EH (cell line): Measurements from ENCODE around the gene ECM1.
A peak's percentile ranks its signal among the peaks of the same experiment; 100 is the strongest.

Experiments
- DNase-seq: peaks from one replicate; pipeline ENCODE4 v3.0.0-alpha.2; 2015; ENCODE audit warnings: low read depth

The ECM1 gene

DNA sequence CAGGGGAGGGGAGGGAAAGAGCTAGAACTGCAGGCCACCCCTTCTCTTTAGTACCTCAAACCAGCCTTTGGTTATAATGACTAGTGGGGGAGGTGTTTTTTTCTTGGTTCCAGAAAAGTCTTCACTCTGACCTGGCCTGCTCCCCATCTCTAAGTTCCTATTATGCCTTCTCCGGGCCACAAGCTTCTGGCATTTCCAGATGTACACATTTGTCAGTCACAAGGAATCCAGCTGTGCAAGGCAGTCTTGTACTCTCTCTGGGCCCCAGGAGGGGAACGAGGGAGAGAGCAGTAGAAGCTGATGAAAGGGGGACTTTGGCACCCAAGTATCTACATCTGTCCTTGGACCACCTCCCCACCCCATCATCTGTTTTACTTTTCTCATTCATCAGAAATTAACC is 4.9 kb downstream of the ECM1 start:
- no peak for DNase-seq

DNA sequence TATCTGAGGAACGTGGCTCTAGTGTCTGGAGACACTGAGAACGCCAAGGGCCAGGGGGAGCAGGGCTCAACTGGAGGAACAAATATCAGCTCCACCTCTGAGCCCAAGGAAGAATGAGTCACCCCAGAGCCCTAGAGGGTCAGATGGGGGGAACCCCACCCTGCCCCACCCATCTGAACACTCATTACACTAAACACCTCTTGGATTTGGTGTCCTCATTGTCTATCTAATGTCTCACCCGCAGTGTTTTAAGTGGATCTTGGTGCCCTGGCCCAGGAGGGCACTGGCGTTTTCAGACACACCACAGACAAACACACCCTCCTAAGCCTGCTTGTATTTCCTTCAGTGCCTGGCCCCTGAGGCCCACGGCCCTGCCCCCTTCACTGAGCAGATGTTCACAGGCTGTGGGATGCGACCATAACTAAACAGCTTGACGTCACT is 5.5 kb downstream of the ECM1 start:
- peak; percentile 38 for DNase-seq

DNA sequence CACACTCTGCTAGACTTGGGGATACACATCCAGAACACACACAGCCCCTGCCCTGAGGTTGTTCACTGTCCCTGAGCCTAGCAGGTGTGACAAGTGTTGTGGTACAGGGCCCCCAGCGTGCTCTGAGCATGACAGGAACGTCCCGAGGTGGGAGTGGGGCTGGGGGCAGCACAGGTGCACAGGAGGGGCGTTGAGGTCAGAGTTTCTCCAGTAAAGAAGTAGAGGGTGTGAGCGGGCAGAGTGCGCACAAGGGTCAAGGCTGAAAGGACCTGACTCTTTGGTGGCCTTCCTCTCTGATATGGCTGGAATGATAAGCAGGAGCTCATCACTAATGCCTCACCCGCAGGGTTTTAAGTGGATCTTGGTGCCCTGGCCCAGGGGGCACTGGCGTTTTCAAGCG is 6.4 kb downstream of the ECM1 start:
- no peak for DNase-seq

DNA sequence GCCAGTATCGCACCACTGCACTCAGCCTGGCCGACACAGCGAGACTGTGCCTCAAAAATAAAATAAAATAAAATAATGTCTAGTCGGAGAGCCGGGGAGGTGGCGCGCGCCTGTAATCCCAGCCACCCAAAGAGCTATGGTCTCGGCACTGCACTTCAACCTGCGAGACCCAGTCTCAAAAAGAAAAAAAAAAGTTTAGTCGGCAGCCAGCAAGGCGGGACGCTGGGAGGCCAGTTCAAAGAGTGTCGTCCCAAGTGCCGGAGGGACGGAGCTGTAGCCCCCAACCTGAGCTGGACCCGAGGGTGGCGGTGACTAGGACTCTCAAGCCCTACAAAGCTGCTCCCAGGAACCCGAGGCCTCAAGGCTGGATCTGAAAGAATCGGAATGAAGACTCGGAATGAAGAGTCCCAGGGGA is 7.0 kb downstream of the ECM1 start:
- no peak for DNase-seq

DNA sequence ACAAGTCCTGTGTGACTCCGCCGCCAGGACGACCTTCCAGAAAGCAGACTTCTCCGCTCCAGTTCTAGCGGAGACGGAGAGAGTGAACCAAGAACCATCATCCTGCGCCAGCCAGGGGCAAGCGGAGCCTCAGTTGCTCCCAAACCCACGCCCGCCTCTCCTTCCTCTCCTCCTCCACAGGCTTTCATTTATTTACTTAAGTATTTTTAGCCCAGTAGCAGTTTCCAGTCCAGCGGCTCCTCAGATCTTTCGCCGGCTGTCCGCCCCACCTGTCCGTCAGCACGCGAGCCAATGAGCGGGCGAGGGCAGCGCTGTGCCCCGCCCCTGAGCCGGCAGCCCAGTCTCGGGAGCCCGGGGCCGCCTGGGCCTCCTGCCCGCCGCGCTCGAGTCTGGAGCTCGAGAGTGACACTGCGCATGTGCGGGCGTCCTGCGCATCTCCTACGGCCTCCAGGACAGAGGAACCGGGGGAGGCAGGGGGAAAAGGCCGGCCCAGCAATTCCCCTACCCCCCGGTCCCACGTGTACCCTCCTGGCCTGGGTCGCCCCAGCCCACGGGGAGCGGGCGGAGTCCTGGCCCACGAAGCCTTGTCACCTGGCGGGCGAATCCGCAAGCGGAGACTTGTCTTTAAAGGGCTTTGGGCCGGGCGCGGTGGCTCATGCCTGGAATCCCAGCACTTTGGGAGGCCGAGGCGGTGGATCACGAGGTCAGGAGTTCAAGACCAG is 7.6 kb downstream of the ECM1 start, which contains the start of gene FALEC:
TSS of gene FALEC (plus strand) at position 425 of the 722 bp plus-strand sequence.
- peak; percentile 97 for DNase-seq

DNA sequence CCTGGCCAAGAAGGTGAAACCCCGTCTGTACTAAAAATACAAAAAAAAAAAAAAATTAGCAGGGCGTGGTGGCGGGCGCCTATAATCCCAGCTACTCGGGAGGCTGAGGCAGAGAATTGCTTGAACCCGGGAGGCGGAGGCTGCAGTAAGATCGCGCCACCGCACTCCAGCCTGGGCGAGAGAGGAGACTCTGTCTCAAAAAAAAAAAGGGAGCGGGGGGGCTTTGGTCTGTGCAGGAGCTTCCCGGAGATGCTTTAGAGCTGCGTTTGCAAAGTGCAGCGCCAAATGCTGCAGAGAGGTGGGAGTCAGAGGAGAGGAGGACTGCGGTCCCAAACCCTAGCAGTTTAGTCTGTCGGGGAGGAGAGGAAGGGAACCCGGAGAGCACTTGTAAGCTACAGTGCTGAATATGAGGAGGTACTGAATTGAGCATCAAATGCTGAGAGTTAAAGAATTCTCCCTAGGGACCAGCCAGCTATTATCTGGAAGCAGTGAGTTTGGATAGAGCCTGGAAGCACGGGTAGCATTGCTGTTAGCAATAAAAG is 8.2 kb downstream of the ECM1 start:
- peak; percentile 33 for DNase-seq

DNA sequence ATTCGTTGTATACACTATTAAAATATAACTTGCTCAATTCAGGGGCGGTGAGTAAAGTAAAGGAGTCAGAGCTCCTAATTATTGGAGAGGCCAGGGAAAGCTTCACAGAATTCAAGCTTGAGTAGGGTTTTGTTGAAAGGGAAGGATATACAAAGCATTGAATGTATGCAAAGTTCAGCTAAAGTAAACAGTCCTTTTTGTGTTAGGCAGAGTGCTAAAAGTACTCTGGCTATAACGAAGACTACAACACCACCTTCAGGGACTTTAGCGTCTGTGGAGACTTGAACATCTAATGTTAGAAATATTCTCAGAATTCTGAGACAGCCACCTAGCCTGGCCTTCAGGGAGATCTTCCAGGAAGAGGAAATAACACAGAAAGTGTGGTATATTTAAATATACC is 8.7 kb downstream of the ECM1 start:
- DNase-seq, result peak; percentile 12

DNA sequence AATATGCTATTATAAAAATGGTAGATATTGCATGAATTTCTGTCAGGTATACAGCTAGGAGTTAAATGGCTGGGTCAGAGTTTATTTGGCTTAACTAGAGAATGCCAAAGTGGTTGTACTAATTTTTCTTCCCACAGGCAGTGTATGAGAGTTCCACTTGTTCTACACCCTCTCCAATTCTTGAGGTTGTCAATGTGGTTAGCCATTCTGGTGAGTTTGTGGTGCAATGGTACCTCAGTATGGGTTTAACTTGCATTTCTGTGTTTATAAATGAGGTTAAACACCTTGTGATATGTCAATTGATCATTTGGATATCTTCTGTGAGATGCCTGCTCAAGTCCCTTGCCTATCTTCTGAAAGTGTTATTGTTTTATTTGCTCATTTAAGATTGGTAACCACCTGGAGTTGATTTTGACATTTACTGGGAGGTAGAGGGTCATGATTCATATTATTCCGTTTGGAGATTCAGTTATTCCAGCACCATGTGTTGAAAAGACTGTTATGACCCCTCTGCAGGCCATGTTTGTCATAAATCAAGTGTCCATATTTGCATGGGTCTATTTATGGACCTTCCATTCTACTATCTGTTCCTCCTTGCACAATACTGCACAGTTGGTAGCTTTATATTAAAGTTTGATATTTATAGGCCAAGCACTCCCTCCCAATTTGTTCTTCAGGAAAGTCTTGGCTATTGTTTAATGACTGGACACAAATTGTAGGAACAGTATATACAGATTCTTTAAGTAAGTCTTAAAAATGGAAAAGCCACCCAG is 13.5 kb downstream of the ECM1 start:
- no peak for DNase-seq

DNA sequence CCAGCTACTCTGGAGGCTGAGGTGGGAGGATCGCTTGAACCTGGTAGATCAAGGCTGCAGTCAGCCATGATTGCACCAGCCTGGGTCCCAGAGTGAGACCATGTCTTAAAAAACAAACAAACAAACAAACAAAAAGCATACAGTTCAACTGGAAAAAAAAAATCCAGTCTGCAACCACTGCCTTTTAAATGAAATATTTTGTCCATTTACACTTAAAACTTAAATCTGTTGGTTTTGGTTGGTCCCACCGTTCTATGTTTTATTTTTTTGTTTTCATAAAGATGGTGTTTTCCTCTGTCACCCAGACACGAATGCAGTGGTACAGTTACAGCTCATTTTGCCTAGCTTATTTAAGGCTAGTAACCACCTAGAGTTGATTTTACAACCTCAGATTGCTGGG is 17.4 kb downstream of the ECM1 start:
- no peak for DNase-seq

DNA sequence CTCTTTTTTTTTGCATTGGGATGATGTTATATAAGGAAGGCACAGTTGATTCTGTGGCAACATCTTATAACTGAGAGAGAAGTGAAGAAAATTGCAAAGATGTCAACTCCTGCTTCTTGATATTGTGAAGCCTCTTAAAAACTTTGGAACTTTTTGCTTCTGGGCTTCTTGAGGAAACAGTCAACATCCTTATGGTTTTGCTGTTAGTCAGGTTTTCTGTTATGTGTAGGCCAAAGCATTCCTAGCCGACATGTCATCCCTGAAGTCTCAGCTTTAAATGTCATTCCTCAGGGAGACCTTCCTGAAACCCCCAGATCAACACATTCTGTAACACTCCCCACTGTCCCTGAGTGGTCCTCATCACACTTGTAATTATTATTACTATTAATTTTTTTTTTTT is 20.3 kb downstream of the ECM1 start:
- DNase-seq, result peak; percentile 86

DNA sequence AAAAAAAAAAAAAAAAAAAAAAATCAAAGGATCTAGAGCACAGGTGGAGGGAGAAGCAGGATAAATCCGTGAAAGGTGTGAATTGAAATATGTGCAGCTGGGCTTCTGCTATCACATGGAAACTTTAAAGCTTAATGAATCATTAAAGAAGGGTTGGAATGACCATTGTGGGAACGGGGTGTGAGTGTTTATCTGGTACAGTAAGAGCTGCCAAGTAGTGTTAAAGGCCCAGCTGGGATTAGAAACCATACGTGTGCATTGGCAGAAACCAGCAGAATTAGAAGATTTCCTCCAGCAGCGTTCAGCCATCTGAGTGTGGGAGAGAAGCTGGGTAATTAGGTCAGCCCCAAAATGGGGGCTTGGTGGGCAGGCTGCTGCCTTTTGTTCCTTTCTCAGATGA is 21.1 kb downstream of the ECM1 start:
- peak; percentile 78 for DNase-seq

DNA sequence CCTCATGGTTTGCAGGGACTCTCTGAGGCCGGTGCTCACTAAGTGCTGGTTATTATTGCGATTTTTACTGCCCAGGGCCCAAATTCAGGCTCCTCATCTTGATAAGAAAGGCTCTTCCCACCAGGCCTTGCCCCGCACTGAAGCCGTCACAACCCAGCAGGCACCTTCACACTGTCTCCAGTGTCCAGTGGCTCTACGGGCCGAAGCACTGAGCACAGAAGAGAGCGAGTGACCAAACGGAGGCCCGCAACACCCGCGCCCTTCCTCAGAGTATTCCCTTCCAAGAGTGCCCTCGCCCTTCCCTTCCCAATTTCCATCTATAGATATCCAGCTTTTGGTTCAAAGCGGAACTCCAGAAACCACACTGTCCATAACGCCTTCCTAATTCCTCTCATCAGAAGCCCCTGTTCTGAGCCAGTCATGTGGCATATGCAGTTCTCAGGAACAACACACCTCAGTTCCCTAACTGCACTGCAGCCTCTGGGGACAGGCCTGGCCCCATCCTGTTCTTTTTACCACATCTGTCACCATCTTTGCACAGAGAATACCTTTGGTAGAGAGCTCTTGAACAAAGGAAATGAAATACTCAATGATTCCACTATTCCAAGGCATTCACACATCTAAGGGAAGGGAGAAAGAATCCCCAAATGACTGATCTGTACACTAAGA is 22.7 kb downstream of the ECM1 start:
- no peak for DNase-seq

DNA sequence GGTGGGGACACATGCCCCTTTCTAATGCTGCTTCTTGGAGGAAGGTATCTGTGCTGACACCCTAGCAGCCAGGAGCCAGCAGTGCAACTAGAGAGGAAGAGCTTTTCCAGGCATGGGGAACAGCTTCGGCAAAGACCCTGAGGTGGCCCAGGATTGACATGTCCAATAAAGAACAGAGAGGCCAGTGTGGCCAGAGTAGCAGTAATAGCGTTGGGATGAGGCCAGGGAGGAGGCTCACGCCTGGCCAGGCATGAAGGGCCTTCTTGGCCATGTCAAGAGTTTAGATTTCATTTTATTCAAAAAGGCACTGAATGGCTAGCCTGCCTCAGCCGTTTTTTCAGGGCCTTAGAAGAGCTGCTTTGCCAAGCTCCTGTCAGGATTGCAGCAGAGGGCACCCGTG is 25.0 kb downstream of the ECM1 start:
- DNase-seq, result no peak

DNA sequence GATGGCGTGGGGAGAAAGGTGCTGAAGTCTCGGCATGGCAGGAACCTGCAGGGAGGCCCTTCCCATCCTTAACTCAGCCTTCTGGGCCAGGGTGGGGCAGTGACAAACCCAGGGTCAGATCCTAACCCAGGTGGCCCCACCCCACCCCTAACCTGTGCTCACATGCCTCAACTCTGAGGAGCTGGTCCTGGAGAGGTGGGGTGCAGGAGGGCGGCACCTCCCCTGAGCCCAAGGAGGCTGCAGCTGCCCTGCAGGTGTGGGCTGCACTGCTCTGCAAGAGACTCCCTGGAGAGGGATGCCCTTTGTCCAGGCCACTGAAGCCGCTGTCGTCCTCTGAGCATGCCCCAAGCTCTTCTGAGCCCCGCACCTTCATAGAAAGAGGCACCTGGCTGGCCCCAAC is 26.1 kb downstream of the ECM1 start:
- DNase-seq, result no peak

DNA sequence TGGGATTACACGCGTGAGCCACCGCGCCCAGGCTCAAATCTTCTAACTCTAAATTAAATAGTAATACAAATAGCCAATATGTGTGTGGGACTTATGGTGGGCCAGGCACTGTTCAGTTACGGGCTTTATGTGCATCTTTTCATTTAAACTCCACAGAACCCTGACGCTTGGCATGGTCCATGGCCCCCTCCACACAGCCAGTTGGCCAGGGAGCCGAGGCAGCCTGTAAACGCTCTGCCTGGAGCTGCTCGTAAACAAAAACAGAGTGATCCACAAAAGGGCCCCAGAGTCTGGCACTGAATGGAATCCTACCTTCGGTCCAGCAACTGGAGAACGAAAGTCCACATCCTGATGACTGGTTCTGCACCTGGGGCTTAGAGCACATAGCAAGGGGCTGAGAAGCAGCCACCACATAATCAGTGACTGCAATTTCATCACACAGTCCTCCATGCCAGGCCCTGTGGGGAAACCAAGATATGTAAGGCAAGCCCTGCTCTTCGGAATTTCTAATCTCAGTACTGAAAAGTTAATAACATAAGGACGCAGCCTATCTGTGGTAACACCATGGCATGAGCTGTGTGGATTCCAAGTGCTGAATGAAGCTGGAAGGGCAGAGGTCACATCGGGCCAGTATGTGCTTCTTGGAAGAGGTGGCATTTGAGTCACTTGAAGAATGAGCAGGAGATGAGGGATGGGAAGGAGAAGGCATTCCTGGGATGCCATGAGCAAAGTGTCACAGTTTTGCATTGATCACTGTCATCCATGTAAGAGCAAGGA is 27.8 kb downstream of the ECM1 start:
- DNase-seq, result peak; percentile 91

DNA sequence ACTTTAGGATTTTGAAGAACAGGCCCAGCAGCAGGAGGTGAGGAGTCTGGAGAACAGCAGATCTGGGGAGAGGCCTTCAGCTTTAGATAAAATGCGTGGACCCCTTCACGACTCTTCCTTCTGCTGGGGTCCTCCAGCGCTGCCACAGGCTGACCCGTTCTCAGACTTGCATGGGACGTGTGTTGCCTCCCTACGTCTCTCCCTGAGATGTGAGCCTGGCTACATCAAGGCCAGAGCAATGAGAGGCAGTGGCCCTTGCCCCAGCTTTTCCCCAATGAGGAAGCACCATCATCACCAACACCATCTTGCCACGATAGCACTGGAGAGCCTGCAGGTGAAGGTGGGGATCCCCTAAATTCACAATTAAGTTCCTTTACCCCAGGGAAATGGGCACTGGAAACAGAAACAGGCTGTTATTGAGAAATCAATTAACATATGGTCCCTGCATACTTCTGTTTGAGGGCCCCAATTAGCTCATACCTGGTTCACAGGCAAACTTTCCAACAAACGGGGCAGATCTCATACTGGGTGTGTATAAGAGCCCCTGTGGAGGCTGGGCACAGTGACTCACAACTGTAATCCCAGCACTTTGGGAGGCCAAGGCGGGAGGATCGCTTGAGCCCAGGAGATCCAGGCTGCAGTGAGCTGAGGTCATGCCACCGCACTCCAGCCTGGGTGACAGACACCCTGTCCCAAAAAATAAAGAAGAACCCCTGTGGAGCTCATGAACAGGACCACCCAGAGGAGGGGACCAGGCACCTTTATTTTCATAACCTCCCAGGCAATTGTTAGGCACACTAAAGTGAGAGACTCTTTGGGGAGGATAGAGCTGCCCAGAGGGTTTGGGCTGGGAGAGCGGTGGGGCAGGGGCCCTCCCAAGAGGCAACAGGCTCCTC is 29.2 kb downstream of the ECM1 start:
- DNase-seq, result peak; percentile 29

DNA sequence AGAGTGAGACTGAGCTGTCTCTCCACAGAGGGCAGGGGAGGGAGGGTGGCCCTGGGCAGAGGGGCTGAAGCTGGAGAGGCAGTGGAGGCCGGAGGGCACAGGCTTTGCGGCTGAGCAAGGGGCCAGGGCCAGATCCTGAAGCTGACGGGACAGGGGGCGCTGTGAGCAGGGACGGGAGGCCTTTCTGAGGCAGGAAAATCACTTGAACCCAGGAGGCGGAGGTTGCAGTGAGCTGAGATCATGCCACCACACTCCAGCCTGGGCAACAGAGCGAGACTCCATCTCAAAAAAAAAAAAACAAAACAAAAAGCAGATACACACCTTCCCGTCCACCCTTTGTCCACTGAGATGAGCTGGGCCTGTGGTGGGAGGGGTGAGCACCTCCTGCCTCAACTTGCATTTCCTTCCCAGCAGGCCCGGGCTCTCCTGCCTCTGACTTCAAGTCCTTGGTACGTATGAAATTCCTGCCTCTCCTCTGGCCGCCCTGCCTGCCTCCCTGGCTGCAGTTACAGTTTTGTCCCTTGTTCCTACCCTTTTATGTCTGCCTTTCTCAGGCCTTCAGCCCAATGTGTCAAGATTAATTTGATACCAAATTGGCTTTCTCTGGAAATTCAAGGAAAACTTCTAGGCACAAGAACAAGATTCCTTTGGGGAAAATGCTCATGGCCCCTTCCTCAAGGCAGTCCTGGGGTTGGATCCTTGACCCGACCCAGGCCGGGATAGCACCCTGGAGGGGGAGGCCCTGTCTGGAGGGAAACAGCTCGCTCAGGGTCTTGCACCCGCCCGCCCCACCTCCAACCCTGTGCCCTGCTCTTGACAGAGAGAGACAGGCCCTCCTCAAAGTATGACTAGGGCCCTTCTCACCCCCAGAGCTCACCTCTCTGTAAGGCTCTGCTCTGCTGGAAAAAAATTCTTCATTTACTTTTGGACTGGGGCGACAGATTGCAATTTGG is 30.1 kb downstream of the ECM1 start:
- peak; percentile 91 for DNase-seq

DNA sequence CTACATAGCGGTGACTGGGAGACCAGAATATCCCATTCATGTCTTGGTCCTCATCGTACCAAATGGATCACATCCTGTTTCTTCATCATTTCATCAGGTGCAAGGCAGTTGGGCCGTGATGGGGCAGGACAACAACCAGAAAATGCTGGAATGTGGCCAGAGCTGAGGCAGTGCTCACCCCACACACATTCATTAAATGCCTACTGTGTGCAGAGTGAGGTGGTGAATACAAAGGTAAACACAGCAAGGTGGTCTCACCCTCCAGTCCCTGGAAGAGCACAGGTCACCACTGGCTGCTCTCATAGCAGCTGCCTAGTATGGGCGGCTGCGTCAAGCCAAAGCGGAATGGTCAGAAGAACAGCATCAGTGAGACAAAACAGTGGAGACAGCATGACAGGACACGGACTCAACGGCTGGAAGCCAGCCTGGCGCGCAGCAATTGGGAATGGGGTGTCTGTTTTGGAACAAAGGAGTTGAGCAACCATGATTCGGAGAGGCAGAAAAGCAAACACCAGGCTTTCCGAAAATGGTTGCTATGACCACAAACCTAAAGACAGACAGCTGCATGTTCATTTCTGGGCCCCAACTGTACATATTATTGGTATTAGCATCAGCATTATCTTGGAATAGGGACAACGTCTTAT is 35.7 kb downstream of the ECM1 start:
- no peak for DNase-seq

DNA sequence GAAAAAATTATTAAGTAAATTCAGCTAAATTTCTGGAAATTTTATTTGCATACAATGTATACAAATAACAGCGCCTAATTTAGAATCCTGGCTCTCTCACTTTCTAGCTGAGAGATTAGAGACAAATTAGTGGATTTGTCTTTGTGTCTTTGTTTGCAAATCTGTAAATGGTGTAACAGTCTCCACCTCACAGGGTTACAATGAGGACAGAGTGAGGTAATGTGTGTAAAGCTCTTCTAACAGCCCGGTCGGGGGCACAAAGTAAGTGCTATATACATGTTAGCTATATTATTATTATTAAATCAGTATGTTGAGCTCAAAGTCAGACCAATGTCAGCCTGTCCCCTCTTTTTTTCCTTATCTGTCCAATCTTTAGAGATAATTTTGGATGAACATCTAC is 36.3 kb downstream of the ECM1 start:
- DNase-seq, result no peak
